SK-N-SH (cell line): ENCODE data around the gene PTN. TPM values are rescaled to one million over a fixed set of nuclear protein-coding genes. Genes with fewer than 3 reads are reported as not detected.

Experiments
- CTCF ChIA-PET: fragments of 300-600, 350-600 bp; formaldehyde crosslinking; extraction: SDS; loops from one replicate; lab custom pipeline; 2021; lab: Yijun Ruan, JAX
- POLR2A ChIA-PET: fragments of 350-600 bp; sonication (Branson Sonifier 250); formaldehyde crosslinking; extraction: SDS; loops from one replicate; lab custom pipeline; 2020; ENCODE audit warnings: antibody characterized with exemption, inconsistent platforms; lab: Yijun Ruan, JAX
- DNase-seq: peaks from one replicate; pipeline ENCODE4 v3.0.0; 2012
- H2AFZ ChIP-seq: fragments of 200-600 bp; sonication (generic); 2 replicates; pipeline ENCODE4 v1.8.1; 2016; ENCODE audit warnings: antibody characterized with exemption, mild to moderate bottlenecking, low read depth
- H3F3A ChIP-seq: fragments of 200-600 bp; sonication (generic); replicated peaks from 2 replicates; pipeline ENCODE3; 2016; ENCODE audit warnings: antibody characterized with exemption, mild to moderate bottlenecking; ENCODE audit not compliant: insufficient read depth
- H3K27ac ChIP-seq, 2 experiments: fragments of 200-500 bp in 1 of 2; fragments of 200-600 bp in 1 of 2; sonication (Bioruptor generic) in 1 of 2; sonication (generic), shearing (Covaris generic) in 1 of 2; 2 replicates each; pipeline versions ENCODE4 v1.5.1 to v1.6.1; 2014 to 2016; ENCODE audit warnings: low read depth in 2 of 2, inconsistent platforms in 1 of 2, low read length in 1 of 2, mild to moderate bottlenecking in 1 of 2, mixed read lengths in 1 of 2
- H3K27me3 ChIP-seq: fragments of 200-600 bp; sonication (generic), shearing (Covaris generic); 2 replicates; pipeline ENCODE4 v1.6.1; 2016; ENCODE audit warnings: mixed run types; ENCODE audit not compliant: insufficient read depth
- H3K36me3 ChIP-seq, 2 experiments: fragments of 200-500 bp in 1 of 2; fragments of 200-600 bp in 1 of 2; sonication (Bioruptor generic) in 1 of 2; sonication (generic) in 1 of 2; replicated peaks in 1 of 2; 2 replicates each; pipeline versions ENCODE3 to v1.5.1; 2014 to 2016; ENCODE audit warnings: low read length in 1 of 2, mild to moderate bottlenecking in 1 of 2; ENCODE audit not compliant: insufficient read depth in 2 of 2, control insufficient read depth in 1 of 2
- H3K4me1 ChIP-seq, 2 experiments: fragments of 200-500 bp in 1 of 2; fragments of 200-600 bp in 1 of 2; sonication (Bioruptor generic) in 1 of 2; sonication (generic), shearing (Covaris generic) in 1 of 2; 2 replicates each; pipeline versions ENCODE4 v1.5.1 to v1.6.1; 2014 to 2016; ENCODE audit warnings: low read depth in 1 of 2, low read length in 1 of 2, mixed run types in 1 of 2; ENCODE audit not compliant: insufficient read depth in 2 of 2, control insufficient read depth in 1 of 2
- H3K4me2 ChIP-seq: fragments of 200-600 bp; sonication (generic), shearing (Covaris generic); 2 replicates; pipeline ENCODE4 v1.6.1; 2017; ENCODE audit warnings: mixed run types
- H3K4me3 ChIP-seq, 2 experiments: fragments of 200-500 bp in 1 of 2; fragments of 200-600 bp in 1 of 2; sonication (Bioruptor generic) in 1 of 2; sonication (generic), shearing (Covaris generic) in 1 of 2; 2 replicates each; pipeline versions ENCODE4 v1.5.1 to v1.8.1; 2014 to 2016; ENCODE audit warnings: low read depth in 2 of 2, inconsistent platforms in 1 of 2, low read length in 1 of 2, mild to moderate bottlenecking in 1 of 2, mixed read lengths in 1 of 2, moderate library complexity in 1 of 2
- H3K79me2 ChIP-seq: fragments of 200-600 bp; sonication (generic); 2 replicates; pipeline ENCODE4 v1.8.1; 2017; ENCODE audit warnings: mild to moderate bottlenecking; ENCODE audit not compliant: insufficient read depth
- H3K9ac ChIP-seq: fragments of 200-600 bp; sonication (generic); 2 replicates; pipeline ENCODE4 v1.6.1; 2017; ENCODE audit warnings: mixed run types
- H3K9me2 ChIP-seq: fragments of 200-600 bp; sonication (generic); 2 replicates; pipeline ENCODE4 v1.6.1; 2017; ENCODE audit warnings: mixed run types
- H3K9me3 ChIP-seq: fragments of 200-600 bp; sonication (generic); 2 replicates; pipeline ENCODE4 v1.6.1; 2017; ENCODE audit warnings: mixed run types, mild to moderate bottlenecking, moderate library complexity
- H4K20me1 ChIP-seq: fragments of 200-600 bp; sonication (generic); 2 replicates; pipeline ENCODE4 v1.6.1; 2017; ENCODE audit warnings: mild to moderate bottlenecking, mixed run types; ENCODE audit not compliant: insufficient read depth
- FOSL2 ChIP-seq: IDR thresholded peaks from 2 replicates; pipeline ENCODE4 v1.4.0; 2012; ENCODE audit warnings: low read depth, mild to moderate bottlenecking, moderate library complexity, borderline replicate concordance
- FOXM1 ChIP-seq: IDR thresholded peaks from 2 replicates; pipeline ENCODE4 v1.4.0; 2012; ENCODE audit warnings: low read depth, mild to moderate bottlenecking
- IRF3 ChIP-seq: fragments of 150-350 bp; IDR thresholded peaks from 2 replicates; pipeline ENCODE4 v1.6.1; 2016; ENCODE audit warnings: mild to moderate bottlenecking, low read depth, low read length
- MAX ChIP-seq: IDR thresholded peaks from 2 replicates; pipeline ENCODE4 v1.4.0; 2012; ENCODE audit warnings: low read depth
- MEF2A ChIP-seq: IDR thresholded peaks from 2 replicates; pipeline ENCODE4 v1.4.0; 2012; ENCODE audit warnings: low read depth, borderline replicate concordance
- NFIC ChIP-seq: IDR thresholded peaks from 2 replicates; pipeline ENCODE4 v1.4.0; 2012; ENCODE audit warnings: borderline replicate concordance
- NRF1 ChIP-seq: IDR thresholded peaks from 2 replicates; pipeline ENCODE4 v1.6.1; 2012; ENCODE audit warnings: low read depth, mild to moderate bottlenecking, low read length
- RAD21 ChIP-seq: IDR thresholded peaks from 2 replicates; pipeline ENCODE4 v1.6.1; 2012; ENCODE audit warnings: mild to moderate bottlenecking, low read length
- REST ChIP-seq: IDR thresholded peaks from 2 replicates; pipeline ENCODE4 v1.6.1; 2012; ENCODE audit warnings: mild to moderate bottlenecking, low read depth, low read length, moderate library complexity
- SIN3A ChIP-seq: IDR thresholded peaks from 2 replicates; pipeline ENCODE4 v1.6.1; 2012; ENCODE audit warnings: low read depth, mild to moderate bottlenecking, low read length, moderate library complexity, borderline replicate concordance
- WGBS: methylation state at CpG from one replicate; pipeline ENCODE4 v1.1.6; 2017; ENCODE audit warnings: low lambda C conversion rate; 5-methylcytosine and 5-hydroxymethylcytosine counted together
- polyA plus RNA-seq, 3 experiments: library from polyadenylated mRNA; depleted of rRNA; stranded (reverse); fragments of >200 nt; gene quantifications; 2 replicates each; pipeline ENCODE4 v1.2.3, GENCODE V29; 2012

PTN gene
- polyA plus RNA-seq, 1 of the 3 experiments (the other 2 are of a cell fraction) = 23.7 TPM

- Histone ChIP-seq H3K36me3 (no peaks in the 10 kb centered on the region), H2AFZ (no peak overlapping the region), H3K4me3 (no peak overlapping the region), H3K4me2 (no peak overlapping the region), H3F3A (no peaks in the 10 kb centered on the region), H3K9me2 (no peaks in the 10 kb centered on the region), H3K27me3 (no peaks in the 10 kb centered on the region), H3K79me2 (no peaks in the 10 kb centered on the region), H3K9me3 (peaks cover under 1% of the 10 kb centered on the region; the same call in 1 of the 2 replicates), H4K20me1 (no peaks in the 10 kb centered on the region), H3K4me1 (peaks cover 0 to 6% of the 10 kb centered on the region in 2 experiments; a peak in 1 of 4 replicates)
- WGBS = 66% methylated on average over 5 of the region's 5 CpGs
- CTCF ChIA-PET = no interaction called here
- DNase-seq = no peak
- POLR2A ChIA-PET = no interaction called here
- no peak for TF ChIP-seq SIN3A
- no peak for TF ChIP-seq RAD21
- peak; percentile 35; the same call in 1 of the 2 replicates for TF ChIP-seq NFIC
- TF ChIP-seq FOXM1 = no peak
- TF ChIP-seq IRF3 = no peak
- TF ChIP-seq, all 33 proteins: peak for 1
- Histone ChIP-seq H3K27ac (no peak overlapping the region), H3K9ac (no peak overlapping the region)
These were observed 10.9 kb upstream of the PTN start for GRCh38 chr7:137354396-137354795.

GRCh38 chr7:137351941-137352340 is 8.4 kb upstream of the PTN start:
- CTCF ChIA-PET = no interaction called here
- 34% methylated on average over 2 of the region's 2 CpGs for WGBS
- no peaks in the 10 kb centered on the region for H3K9me3 ChIP-seq
- no peak for TF ChIP-seq NRF1
- TF ChIP-seq FOSL2 = no peak
- no peak for TF ChIP-seq MEF2A
- no peak for TF ChIP-seq REST
- TF ChIP-seq MAX = no peak
- H3K9ac ChIP-seq = no peak overlapping the region
- no peak overlapping the region for H3K4me3 ChIP-seq
- H3K4me1 ChIP-seq = peaks cover 0 to 6% of the 10 kb centered on the region in 2 experiments; a peak in 1 of 4 replicates
- no peaks in the 10 kb centered on the region for H4K20me1 ChIP-seq
- H3K4me2 ChIP-seq = no peak overlapping the region
- POLR2A ChIA-PET = no interaction called here
- DNase-seq = no peak
- no peak overlapping the region for H3K27ac ChIP-seq
- H2AFZ ChIP-seq = no peak overlapping the region
- no peaks in the 10 kb centered on the region for H3F3A ChIP-seq
- H3K79me2 ChIP-seq = no peaks in the 10 kb centered on the region
- H3K36me3 ChIP-seq = no peaks in the 10 kb centered on the region
- no peaks in the 10 kb centered on the region for H3K27me3 ChIP-seq
- H3K9me2 ChIP-seq = no peaks in the 10 kb centered on the region
